Neural cell (in vitro differentiated cells): ENCODE data around the gene COL28A1.

ENCODE experiments used
- CTCF ChIP-seq: fragments of 450-650 bp; IDR thresholded peaks from 2 replicates; pipeline ENCODE4 v1.5.1; 2014; ENCODE audit warnings: antibody characterized with exemption, mild to moderate bottlenecking, moderate library complexity; ENCODE audit not compliant: poor library complexity, severe bottlenecking
- EP300 ChIP-seq: fragments of 450-650 bp; conservative IDR thresholded peaks from 2 replicates; pipeline ENCODE4 v1.6.1; 2014; ENCODE audit warnings: antibody characterized with exemption, mild to moderate bottlenecking, moderate library complexity; ENCODE audit not compliant: poor library complexity, severe bottlenecking
- EZH2 ChIP-seq: fragments of 200-600, 300-800 bp; shearing (Covaris generic), sonication (generic); IDR thresholded peaks from 2 replicates; pipeline ENCODE4 v1.6.1; 2014; ENCODE audit warnings: antibody characterized with exemption, low read length, borderline replicate concordance, mild to moderate bottlenecking; ENCODE audit not compliant: insufficient read depth, poor library complexity, severe bottlenecking
- POLR2AphosphoS5 ChIP-seq: IDR thresholded peaks from 2 replicates; pipeline ENCODE4 v1.6.1; 2012
- SMC3 ChIP-seq: fragments of 450-650 bp; conservative IDR thresholded peaks from 2 replicates; pipeline ENCODE4 v1.6.1; 2014; ENCODE audit warnings: antibody characterized with exemption, mild to moderate bottlenecking, moderate library complexity; ENCODE audit not compliant: poor library complexity
- TAF1 ChIP-seq: IDR thresholded peaks from 2 replicates; pipeline ENCODE4 v1.6.1; 2012; ENCODE audit warnings: low read depth

- TF ChIP-seq CTCF: no peak
- TF ChIP-seq EP300: no peak
- no peak for TF ChIP-seq EZH2
- TF ChIP-seq POLR2AphosphoS5: no peak
- TF ChIP-seq SMC3: no peak
- TF ChIP-seq TAF1: no peak
Observed at GRCh38 chr7:7433811-7434210, 101.9 kb downstream of the COL28A1 start.
